ENCODE data around the gene CSF2.

Gene CSF2

GRCh38 chr5:132073231-132074013, at the start of gene CSF2:
TSS of gene CSF2 (plus strand) at chr5:132073789. CDS start at chr5:132073824, 35 bp downstream.
- DNase-seq (ENCODE audit: low read depth) = peak; percentile 42

DNA sequence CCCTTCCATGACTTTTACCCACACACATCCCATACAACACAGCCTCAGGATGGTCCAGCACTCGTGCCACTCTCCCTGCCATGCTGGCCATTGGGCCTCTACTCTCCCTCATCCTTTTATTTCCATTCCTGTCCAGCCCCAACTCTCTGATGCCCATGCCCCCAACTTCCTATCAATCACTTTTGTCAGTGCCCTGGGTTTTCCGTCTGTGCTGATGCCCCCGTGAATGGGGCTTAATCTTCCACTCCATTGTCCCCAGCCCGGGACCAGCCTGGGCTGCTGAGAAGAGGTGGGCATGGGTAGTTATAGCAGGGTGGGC, 49.5 kb upstream of the CSF2 start:
- no peak for DNase-seq (ENCODE audit: low read depth)

DNA sequence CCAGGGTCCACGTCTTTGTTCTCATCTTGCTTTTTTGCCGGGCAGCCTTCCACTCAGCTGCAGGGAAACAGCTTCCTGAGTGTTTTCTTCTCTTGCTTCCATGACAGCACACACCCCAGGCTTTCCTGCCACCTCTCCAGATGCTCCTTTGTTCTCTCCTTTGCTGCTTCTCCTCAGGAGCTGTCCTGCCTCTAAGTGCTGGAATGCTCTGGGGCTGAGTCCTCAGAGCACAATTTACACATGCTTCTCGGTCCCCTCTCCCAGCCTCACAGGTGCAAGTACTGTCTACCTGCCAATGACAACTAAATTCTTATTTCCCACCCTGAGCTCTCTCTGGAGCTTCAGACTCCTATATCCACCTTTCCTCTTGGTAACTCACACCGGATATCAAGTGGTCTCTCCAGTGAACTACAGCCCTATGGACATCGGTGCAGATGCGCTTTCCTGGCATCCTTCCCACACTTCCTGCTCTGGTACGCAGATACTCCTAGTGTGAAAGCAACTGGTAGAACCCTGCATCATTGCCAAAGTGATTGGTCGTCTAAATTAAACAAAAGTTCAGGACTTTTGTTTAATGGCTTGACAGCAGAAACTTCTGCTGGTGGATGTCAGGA, 48.7 kb upstream of the CSF2 start:
- no peak for DNase-seq (ENCODE audit: low read depth)

- no peak for DNase-seq (ENCODE audit: low read depth)
These were observed 48.1 kb upstream of the CSF2 start for GRCh38 chr5:132025403-132025971.

DNA sequence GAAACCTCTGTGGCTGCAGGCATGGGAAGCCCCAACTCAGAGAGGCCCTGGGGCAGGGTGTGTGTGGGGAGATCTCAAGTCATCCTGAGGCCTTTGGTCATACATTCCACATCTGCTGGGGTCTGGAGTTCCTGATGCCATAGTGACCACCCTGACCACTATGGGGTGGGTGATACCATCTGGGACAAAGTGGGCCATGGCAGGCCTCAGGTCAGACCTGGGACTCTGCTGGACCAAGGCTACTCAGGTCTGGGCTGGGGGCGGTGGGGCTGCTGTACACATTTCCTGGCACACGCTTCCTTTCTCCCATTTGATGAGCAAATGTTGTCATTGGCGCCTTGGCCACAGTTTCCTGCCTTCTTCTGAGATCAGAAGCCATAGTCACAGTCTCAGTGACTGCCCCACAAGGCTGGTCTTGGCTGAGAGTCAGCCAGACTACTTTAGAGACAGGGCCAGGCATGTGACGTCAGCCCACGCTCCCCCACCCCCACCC, 47.0 kb upstream of the CSF2 start:
- no peak for DNase-seq (ENCODE audit: low read depth)

DNA sequence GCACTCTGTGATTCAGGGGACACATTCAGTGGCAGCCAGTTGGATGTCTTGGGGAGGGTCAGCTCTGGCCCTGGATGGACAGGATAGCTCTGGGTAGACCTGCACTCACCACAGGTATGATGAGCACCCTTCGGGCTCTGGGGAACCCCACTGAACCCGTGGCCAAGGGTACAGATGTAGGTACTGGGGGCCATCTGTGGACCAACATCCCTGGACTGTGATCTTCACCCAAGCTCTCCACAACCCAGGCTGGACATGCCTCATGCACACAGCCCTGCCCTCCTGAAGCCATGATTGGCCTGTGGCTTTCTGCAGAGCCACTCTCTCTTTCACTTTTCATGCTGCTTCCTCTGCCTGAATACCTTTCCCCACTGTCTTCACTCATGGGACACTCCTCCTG, 46.6 kb upstream of the CSF2 start:
- no peak for DNase-seq (ENCODE audit: low read depth)

- DNase-seq (ENCODE audit: low read depth) = no peak
These were observed 43.8 kb upstream of the CSF2 start for GRCh38 chr5:132029609-132030330.

DNA sequence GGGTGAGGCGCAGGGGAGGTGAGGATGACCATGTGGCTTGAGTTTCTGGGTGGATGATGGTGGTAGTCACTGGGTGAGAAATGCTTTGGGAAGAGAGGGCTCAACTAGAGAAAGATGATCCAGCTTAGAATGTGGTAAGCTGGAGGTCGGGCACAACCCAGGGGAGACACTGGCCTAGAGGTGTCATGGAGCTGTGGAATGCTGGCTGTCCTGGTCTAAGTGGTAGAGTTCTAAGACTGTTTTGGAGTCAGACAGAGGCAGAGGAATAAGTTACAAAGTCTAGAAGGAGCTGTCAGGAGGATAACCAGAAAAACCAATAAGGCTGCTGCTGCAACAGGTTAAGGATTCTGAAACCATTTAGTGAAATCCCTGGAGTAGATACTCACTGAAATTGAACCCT, 43.0 kb upstream of the CSF2 start:
- DNase-seq (ENCODE audit: low read depth) = no peak

- DNase-seq (ENCODE audit: low read depth) = no peak
These were observed 41.4 kb upstream of the CSF2 start for GRCh38 chr5:132032196-132032595.

DNA sequence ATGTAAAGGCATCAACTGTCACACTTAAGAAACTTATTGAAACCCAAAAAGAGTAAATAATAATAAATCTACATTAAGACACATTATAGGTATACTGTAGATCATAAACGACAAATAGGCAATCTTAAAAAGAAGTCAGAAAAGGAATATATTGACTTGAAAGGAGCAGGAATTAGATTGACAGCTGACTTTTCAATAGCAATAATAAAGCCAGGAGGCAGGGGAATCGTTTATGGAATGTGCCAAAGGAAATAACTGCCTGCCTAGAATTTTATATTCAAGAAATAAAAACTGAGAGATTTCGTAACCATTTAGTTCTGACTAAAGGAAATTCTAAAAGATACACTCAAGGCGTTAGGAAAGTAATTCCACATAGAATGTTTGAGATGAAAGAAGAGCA, 40.5 kb upstream of the CSF2 start:
- no peak for DNase-seq (ENCODE audit: low read depth)

GRCh38 chr5:132037353-132037752, 36.2 kb upstream of the CSF2 start:
- DNase-seq (ENCODE audit: low read depth) = no peak

- no peak for DNase-seq (ENCODE audit: low read depth)
These were observed 29.4 kb upstream of the CSF2 start for GRCh38 chr5:132044207-132044606.

DNA sequence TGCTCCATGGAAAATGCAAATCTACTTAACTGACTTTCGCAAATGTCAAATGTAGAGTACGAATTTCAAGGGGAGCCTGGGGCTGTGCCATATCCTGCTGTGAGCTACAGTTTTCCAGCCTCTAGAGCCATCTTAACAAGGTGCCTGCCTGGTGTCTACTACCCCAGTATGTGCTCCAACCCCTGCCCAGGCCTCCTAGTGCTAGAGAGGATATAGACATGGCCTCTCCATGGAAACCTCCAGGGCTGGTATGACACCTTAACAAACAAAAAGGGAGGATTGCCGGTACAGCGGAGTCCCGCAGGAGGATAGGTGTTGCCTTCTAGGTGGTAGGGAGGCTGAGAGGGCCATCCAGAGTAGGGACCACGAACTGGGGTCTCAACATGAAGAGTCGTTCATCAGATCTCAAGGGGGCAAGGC, 26.7 kb upstream of the CSF2 start:
- no peak for DNase-seq (ENCODE audit: low read depth)

GRCh38 chr5:132049093-132049492, 24.5 kb upstream of the CSF2 start:
- DNase-seq (ENCODE audit: low read depth) = no peak

DNA sequence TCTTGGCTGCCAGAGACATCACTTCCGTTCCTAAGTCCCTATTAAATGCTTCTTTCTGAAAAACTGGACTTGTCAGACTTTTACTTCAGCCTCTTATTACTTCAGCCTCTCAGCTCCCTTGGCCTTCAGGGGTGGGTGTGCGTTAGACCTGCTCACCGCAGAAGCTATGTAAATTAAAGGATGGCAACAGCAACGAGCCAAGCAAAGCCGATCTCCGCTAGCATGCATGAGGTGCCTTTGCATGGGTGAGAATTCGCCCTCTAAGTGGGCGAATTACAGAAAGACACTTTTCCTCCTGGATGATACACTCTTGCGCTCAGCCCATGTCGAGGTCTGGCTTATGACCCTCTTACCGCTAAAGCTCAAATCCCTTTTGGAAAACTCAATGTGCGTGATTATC, 24.0 kb upstream of the CSF2 start:
- DNase-seq (ENCODE audit: low read depth) = no peak

DNA sequence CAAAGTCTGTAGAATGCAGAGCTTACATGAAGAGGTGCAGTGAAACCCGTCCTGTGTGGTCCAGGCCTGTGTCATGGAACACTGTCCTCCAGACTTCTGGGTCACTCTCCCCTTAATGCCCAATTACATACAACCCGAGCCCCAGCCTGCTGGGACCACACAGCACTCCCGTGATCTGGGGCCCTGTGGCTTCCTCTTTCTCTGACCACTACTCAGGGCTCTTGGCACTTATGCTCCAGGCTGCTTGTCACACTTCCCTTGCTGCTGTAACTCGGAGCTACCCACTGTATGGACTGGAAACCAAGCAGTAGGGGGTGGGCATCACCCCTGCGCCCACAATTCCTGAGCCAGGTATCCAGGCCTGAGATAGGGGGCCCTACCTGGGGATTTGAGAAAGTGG, 23.5 kb upstream of the CSF2 start:
- DNase-seq (ENCODE audit: low read depth) = no peak

DNA sequence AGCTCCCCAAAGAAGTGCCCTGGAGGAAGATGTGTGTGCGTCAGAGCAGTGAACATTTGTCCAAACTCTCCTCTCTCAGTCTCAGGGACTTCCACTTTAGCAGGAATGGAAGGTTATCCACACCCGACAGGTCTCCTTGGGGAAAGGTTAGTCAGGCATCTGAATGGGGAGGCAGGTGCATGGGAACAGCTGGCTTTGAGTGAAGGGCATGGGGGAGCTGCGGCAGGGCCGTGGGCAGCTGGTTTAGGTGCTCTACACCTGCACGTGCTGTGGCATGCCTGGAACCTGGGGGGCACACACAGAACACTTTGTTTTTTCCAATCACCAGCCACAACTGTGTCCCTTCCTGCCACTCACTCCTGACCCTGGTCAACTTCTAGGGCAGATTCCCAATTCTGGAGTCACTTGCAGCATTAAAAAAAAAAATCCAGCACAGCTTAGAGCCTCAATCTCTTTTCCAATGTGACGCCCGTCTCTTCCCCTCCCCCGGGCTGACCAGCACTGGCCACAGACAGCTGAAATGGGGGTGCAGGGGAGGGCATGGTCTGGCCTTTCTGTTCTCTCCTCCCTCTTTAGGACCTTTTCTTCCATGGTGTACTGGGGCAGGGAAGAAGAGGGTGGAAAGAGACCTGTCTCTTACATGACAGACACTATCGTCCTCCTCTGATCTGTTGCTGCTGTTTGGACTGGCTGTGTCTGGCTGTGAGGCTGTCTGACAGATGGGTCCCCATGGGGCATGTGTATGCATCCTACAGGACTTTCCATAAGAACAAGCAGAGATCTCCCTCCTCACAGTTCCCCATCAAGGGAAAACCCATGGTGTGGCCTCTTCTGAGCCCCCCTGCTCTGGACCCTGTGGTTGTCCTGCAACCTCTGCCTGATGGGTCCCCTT, 22.7 kb upstream of the CSF2 start:
- DNase-seq (ENCODE audit: low read depth) = no peak

GRCh38 chr5:132052520-132052919, 21.1 kb upstream of the CSF2 start:
- DNase-seq (ENCODE audit: low read depth) = no peak

DNA sequence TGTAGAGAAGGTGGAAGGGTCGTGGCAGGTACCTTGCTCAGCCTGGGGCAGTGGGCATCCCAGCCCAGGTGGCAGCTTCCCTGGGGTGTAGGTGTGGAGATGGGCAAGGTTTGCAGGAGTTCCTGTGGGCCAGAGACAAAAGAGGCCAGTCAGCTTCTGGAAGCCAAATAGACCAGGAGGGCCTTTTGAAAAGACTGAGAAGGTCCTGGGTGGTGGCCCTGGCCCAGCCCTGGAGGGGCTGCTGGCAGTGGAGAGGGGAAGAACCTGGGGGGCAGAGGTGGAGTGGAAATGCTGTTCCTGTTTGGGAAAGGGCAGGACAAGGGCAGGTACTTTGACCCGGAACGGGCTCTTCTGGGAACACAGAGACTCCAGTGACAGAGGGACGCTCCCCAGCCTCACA, 20.1 kb upstream of the CSF2 start:
- no peak for DNase-seq (ENCODE audit: low read depth)

GRCh38 chr5:132054031-132054696, 19.4 kb upstream of the CSF2 start:
- no peak for DNase-seq (ENCODE audit: low read depth)
